Activated B cell treated with CpG ODN at 0.5 μM for 24 hours (primary cell): ENCODE measurements around the gene CD8B. TPM values are rescaled to one million over a fixed set of nuclear protein-coding genes. Genes with fewer than 3 reads are reported as not detected.

Experiments
- ATAC-seq: fragments of 200-7000 bp; cut with Tn5 transposase; one replicate; pipeline ENCODE4 v1.10.0; 2021; ENCODE audit warnings: low read depth, mild to moderate bottlenecking, moderate library complexity
- CTCF ChIA-PET: fragments of 350-600 bp; sonication (Branson Sonifier 250); formaldehyde crosslinking; loops from one replicate; lab custom pipeline; 2021; ENCODE audit warnings: antibody characterized with exemption; lab: Charles Lee
- POLR2A ChIA-PET: fragments of 350-600 bp; sonication (Branson Sonifier 250); formaldehyde crosslinking; loops from one replicate; lab custom pipeline; 2021; ENCODE audit warnings: antibody characterized with exemption; lab: Charles Lee
- DNase-seq: peaks from one replicate; pipeline ENCODE4 v3.0.0; 2022
- H3K27ac Mint-ChIP-seq: one replicate; pipeline ENCODE4 v1.8.0; 2020; ENCODE audit warnings: mixed read lengths
- H3K27me3 Mint-ChIP-seq: one replicate; pipeline ENCODE4 v1.8.0; 2021; ENCODE audit warnings: mixed read lengths
- H3K36me3 Mint-ChIP-seq: one replicate; pipeline ENCODE4 v1.8.0; 2021; ENCODE audit warnings: low read depth, mixed read lengths
- H3K4me1 Mint-ChIP-seq: one replicate; pipeline ENCODE4 v1.8.0; 2021; ENCODE audit warnings: mixed read lengths
- H3K4me3 Mint-ChIP-seq: one replicate; pipeline ENCODE4 v1.8.0; 2020; ENCODE audit warnings: mild to moderate bottlenecking, mixed read lengths
- H3K9me3 Mint-ChIP-seq: one replicate; pipeline ENCODE4 v1.8.0; 2020; ENCODE audit warnings: mixed read lengths
- CTCF ChIP-seq: fragments of 200-600 bp; IDR thresholded peaks from one replicate; pipeline ENCODE4 v1.8.0; 2022; ENCODE audit warnings: antibody characterized with exemption, mild to moderate bottlenecking
- intact Hi-C: fragments of 100-400 bp; cut with micrococcal nuclease; formaldehyde crosslinking; loops from one replicate; pipeline ENCODE4 v1.15.1; 2024
- total RNA-seq: library from RNA; stranded (reverse); gene quantifications from 2 replicates; pipeline ENCODE4 v1.2.3, GENCODE V29; 2022

Gene CD8B
- total RNA-seq, 1 donor from 2014 or later = not detected

- DNase-seq (no peak), ATAC-seq (no peak)
- peaks cover 92% of the 10 kb centered on the region for H3K36me3 Mint-ChIP-seq
- CTCF ChIA-PET = interaction anchor here (1.2 kb wide), 1 partner anchor 10 kb away, joined by 3 read pairs; no protein-coding TSS in a partner anchor
- no peak overlapping the region for H3K4me3 Mint-ChIP-seq
- intact Hi-C loops = no loop called here
- TF ChIP-seq CTCF = no peak
- H3K27ac Mint-ChIP-seq = no peak overlapping the region
- POLR2A ChIA-PET = no interaction called here
- H3K9me3 Mint-ChIP-seq = no peaks in the 10 kb centered on the region
- no peaks in the 10 kb centered on the region for H3K27me3 Mint-ChIP-seq
- H3K4me1 Mint-ChIP-seq = no peaks in the 10 kb centered on the region
Measured at GRCh38 chr2:86770816-86771301, 90.8 kb downstream of the CD8B start.

GRCh38 chr2:86769838-86770237 is 91.8 kb downstream of the CD8B start:
- H3K4me3 Mint-ChIP-seq = no peak overlapping the region
- H3K36me3 Mint-ChIP-seq = peaks cover 94% of the 10 kb centered on the region
- ChIA-PET CTCF (no interaction called here), POLR2A (no interaction called here)
- no peaks in the 10 kb centered on the region for H3K4me1 Mint-ChIP-seq
- intact Hi-C loops = no loop called here
- ATAC-seq (no peak), DNase-seq (no peak)
- no peak overlapping the region for H3K27ac Mint-ChIP-seq
- no peaks in the 10 kb centered on the region for H3K9me3 Mint-ChIP-seq
- no peak for TF ChIP-seq CTCF
- H3K27me3 Mint-ChIP-seq = no peaks in the 10 kb centered on the region

GRCh38 chr2:86768189-86768949 is 93.3 kb downstream of the CD8B start:
- ChIA-PET POLR2A (no interaction called here), CTCF (interaction anchor here (0.8 kb wide), 1 partner anchor 23 kb away, joined by 3 read pairs; no protein-coding TSS in a partner anchor)
- DNase-seq (no peak), ATAC-seq (no peak)
- TF ChIP-seq CTCF = no peak
- Mint-ChIP-seq H3K27ac (no peak overlapping the region), H3K36me3 (peaks cover 80% of the 10 kb centered on the region), H3K4me1 (peaks cover 5% of the 10 kb centered on the region), H3K27me3 (no peaks in the 10 kb centered on the region), H3K9me3 (no peaks in the 10 kb centered on the region), H3K4me3 (no peak overlapping the region)
- intact Hi-C loops = no loop called here

Other genes starting within 250 kb of the CD8B start
- 18.6 and 22.2 TPM in 2 replicates for gene RNF103, start 238.0 kb downstream of the CD8B start, total RNA-seq
- 26.0 and 26.9 TPM in 2 replicates for gene RMND5A, start 141.6 kb downstream of the CD8B start, total RNA-seq
- 0.18 and 0.24 TPM in 2 replicates for gene CD8A, start 71.0 kb downstream of the CD8B start, total RNA-seq
- 1.2 and 1.8 TPM in 2 replicates for gene RGPD1, start 80.2 kb upstream of the CD8B start, total RNA-seq
- gene PLGLB1, start 160.0 kb upstream of the CD8B start, total RNA-seq = 5.5 and 8.3 TPM in 2 replicates